ENCODE measurements around the gene TBX10.
"Not testable (repeated sequence)": the region's sequence is repeated elsewhere in the genome, so short reads cannot be mapped to it uniquely, and the experiment has no call there.

GRCh38 chr11:67682126-67683034 lies 42.8 kb upstream of the TBX10 start:
- TF ChIP-seq CTCF, POLR2A, POLR2AphosphoS5 (IDR thresholded peaks at IDR 0.05): not testable (repeated sequence)
